HTR-8/SVneo (cell line): ENCODE data around the gene ZNF841.
"Not testable (repeated sequence)": the region's sequence is repeated elsewhere in the genome, so short reads cannot be mapped to it uniquely, and the experiment has no call there.

Experiments used
- DNase-seq: peaks from one replicate; pipeline ENCODE4 v3.0.0; 2011; ENCODE audit warnings: low spot score, mixed read lengths; ENCODE audit not compliant: insufficient read length
- FAIRE-seq: peaks from 2 replicates; lab custom pipeline; 2011; peaks lifted over from hg19 to GRCh38; lab: Jason Lieb, UNC

Gene ZNF841

DNA sequence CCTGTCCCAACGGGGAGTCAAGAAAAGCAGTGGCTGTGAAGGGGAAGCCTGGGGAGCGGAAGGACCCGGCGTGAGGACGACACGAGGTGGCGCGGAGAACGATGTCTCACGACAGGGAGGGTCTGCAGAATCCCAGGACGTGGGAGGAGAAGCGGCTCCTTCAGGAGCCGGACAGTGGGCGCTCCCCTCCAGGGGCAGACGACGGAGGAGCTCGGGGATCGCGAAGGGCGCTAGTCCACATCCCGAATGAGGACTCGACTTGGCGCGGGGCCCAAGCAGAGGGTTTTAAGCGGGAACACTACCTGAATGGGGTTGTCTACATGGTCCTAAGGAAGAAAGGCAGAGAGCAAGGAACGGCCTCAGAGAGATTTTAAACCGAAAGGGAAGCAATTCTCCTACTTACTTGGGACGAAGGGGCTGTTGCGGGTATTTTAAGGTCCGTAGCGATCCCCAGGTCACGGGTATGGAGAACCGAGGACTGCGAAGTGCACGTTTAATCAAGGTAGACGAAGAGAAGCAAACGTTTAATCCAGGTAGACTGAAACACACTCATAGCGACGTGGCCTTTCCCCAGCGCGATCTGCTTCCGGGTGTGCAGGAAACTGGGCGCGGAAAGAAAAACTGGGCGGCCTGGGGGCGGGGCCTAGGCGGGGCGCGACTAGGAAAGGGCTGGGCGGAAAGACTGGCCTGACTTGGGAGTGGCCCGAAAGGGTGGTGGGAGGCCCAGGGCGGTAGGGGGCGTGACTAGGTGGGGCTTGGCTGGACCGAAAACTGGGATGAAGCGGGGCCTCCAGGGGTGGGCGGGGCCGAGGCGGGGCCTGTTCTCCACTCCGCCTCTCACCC lies at the start of gene ZNF841:
TSS of gene ZNF841 (minus strand) at position 594 of the 843 bp plus-strand sequence. CDS start 10,964 bp downstream, outside the sequence.
- DNase-seq = peak; percentile 81
- peak; percentile 55 for FAIRE-seq

DNA sequence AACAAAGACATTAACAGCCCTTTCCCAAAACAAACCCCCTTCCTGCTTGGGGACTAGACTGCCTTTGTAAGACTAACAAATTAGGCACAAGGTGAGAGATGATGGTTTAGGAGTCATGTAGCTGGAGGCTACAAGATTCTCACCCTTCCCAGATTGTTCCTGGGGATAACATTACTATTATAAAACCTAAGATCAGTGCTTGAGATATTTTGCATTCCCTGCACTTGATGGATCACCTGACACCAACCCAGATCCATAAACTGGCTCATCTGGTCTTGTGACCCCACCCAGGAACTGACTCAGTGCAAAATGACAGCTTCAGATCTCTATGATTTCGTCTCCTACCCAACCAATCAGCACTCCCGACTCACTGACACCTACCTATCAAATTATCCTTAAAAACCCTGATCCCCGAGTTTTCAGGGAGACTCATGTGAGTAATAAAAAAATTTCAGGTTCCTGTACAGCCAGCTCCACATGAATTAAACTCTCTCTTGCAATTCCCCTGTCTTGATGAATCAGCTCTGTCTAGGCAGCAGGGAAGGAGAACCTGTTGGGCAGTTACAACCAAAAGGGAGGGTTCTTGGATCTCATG lies 46.5 kb upstream of the ZNF841 start:
- DNase-seq (no peak), FAIRE-seq (no peak)

DNA sequence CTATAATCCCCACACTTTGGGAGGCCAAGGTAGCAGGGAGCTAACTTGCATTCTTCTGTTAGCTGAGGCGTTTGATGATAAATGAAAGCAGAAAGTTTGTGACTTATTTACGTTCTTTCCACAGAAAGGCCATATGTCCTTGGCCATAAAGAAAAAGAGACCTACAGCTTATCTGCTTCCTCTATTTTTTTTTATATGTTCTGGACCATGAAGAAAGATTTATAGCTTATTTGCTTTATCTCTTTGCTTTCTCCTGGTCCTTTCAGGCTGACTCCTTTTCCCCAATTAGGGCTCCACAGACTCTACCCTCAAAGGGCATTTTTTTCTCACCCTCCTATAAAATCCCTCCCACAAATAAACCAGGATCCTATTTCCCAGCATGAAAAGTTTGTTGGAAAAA lies 45.6 kb upstream of the ZNF841 start:
- DNase-seq (no peak), FAIRE-seq (no peak)

DNA sequence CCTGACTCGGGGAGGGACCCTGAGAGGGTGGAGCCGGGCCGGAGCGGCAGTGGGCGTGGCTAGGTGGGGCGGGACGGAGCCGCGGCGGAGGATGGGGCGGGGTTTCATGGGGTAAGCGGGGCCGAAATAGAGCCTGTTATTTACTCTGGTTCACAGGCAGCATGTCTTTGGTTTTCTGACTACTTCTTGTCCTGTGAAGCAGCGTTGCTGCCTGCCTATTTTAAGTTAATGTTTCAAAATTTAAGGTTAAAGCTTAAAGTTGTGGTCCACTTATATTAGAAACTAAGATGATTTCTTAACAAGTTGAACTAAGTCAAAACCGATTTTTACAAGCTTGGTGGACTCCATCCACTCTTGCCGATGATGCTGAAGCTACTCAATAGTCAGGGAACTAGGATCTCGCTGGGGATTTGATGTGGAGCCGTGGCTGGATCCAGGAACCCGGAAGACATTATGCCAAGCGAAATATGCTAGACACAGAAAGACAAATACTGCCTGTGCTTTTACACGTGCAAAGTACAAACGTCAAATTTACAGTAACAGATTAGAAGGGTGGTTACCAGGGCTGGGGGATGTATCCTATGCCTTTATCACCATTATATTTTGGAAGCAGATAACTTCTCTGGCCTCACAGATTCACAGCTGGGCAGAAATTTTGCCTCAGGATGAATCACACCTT lies 44.6 kb upstream of the ZNF841 start:
- FAIRE-seq = no peak

DNA sequence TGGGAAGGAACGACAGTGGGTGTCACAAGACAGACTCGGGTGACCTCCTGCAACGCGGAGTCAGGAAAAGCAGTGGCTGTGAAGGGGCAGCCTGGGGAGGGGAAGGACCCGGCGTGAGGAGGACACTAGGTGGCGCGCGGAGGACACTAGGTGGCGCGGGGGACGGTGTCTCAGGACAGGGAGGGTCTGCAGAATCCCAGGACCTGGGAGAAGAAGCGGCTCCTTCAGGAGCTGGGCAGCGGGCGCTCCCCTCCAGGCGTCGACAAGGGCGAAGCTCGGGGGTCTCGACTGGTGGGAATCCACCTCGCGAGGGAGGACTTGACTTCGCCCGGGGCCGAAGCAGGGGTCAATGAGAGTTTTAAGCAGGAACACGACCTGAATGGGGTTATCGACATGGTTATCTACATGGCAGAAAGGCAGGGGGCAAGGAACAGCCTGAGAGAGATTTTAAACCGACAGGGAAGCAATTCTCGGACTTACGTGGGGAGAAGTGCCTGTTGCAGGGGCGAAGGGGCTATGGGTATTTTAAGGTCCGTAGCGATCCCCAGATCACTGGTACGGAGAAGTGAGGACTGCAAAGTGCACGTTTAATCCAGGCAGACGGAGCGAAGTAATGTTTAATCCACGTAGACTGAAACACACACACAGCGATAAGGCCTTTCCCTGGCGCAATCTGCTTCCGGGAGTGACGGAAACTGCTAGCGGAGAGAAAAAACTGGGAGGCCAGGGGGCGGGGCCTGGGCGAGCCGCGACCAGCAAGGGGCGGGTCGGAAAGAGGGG lies 43.9 kb upstream of the ZNF841 start, which contains the start of gene ZNF616:
TSS of gene ZNF616 (minus strand) at position 687 of the 780 bp plus-strand sequence. CDS start 9,426 bp downstream, outside the sequence.
- DNase-seq (peak; percentile 85), FAIRE-seq (peak; percentile 89)

More for the DNA sequence above, 44.6 kb upstream of the ZNF841 start:
- no peak for DNase-seq

DNA sequence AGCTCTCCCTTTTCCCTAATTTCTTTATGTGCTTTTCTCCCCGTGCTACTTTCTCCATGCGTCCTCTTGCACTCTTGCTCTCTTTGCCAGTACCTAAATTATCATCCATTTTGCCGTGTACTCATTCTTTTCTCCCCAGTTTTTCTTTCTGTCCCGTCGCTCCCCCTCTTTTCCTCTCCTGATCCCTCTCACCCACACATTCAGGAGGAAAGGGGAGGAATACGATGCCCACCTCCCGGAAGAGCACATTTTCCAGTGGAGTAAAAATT lies 43.4 kb upstream of the ZNF841 start:
- FAIRE-seq (no peak), DNase-seq (no peak)

DNA sequence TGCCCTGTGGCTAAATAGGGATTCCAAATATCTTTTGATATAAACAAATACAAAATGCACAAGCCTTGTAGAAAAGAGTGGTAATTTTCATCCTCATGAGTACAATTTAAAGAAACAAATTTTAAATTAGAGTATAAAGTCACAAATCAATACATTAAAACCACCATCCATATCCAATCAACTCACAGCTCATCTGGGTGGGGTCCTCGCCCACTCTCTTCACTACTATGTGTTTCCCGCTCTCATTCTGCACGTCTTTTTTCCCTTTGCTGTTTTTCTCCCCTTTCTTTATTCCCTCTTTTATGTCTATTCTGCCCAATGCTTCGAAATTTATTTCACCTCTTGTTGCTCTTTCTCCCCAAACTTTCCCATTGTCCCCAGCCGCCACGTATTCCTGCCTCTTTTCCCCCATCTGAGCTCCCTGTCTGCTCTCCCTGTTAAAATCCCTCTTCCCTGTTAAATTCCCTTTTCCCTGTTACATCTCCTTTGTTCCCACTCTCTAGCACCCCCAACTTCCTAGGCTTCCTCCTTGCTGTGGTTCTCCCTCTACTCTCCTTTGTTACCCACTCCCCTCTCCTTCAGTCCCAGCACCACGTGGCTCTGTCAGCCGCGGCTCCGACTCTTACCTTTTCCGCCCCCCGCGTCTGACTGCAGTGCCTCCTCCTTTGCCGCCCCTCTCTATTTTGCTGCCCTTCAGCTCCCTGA lies 42.9 kb upstream of the ZNF841 start:
- DNase-seq (no peak), FAIRE-seq (no peak)

DNA sequence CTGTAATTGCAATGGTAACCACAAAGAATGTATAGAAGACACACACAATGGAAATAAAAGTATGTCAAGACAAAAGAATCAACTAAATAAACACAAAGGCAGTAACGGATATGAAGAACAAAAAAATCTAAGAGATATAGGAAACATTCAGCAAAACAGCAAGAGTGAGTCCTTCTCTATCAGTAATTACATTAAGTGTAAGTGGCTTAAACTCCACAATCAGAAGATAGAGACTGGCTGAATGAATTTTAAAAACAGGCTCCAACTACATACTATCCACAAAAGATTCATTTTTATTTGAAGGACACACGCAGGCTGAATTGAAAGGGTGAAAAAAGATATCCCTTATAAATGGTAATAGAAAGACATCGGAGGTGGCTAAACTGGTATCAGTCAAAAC lies 24.7 kb upstream of the ZNF841 start:
- FAIRE-seq (no peak), DNase-seq (no peak)

DNA sequence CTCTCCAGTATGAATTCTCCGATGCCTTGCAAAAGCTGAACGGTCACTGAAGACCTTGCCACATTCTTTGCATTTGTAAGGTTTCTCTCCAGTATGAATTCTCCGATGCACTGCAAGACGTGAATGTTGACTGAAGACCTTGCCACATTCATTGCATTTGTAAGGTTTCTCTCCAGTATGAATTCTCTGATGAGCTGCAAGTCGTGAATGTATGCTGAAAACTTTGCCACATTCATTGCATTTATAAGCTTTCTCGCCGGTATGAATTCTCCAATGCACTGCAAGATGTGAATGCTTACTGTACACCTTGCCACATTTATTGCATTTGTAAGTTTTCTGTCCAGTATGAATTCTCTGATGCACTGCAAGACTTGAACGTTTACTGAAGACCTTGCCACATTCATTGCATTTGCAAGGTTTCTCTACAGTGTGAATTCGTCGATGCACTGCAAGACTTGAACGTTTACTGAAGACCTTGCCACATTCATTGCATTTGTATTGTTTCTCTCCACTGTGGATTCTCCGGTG lies 20.0 kb upstream of the ZNF841 start:
- FAIRE-seq (no peak), DNase-seq (no peak)

DNA sequence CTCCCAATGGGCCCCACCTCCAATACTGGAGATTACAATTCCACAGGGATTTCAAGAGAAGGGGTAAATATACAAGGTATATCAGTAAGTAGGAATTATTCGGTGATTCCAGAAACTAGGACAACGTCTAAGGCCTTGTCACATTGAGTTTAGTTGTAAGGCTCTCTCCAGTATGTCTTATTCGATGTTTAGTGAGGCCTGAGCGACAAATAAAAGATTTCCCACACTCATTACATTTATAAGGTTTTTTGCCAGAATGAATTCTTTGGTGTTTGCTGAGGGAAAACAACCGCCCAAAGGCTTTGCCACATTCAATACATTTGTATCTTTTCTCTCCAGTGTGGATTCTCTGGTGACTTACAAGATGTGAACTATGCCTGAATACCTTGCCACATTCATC lies 19.1 kb upstream of the ZNF841 start:
- DNase-seq (no peak), FAIRE-seq (no peak)

DNA sequence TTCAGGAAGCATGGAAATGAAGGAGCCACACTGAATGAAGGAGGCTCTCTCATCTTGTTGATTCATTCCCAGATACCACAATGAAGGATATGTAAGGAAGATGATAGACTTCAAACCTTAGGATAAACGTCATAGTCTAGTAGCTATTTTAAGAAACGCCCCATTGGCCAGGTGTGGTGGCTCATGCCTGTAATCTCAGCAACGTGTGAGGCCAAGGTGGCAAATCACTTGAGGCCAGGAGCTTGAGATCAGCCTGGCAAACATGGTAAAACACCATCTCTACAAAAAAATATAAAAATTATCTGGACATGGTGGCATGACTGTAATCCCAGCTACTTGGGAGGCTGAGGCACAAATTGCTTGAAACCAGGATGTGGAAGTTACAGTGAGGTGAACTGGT lies 17.1 kb upstream of the ZNF841 start:
- FAIRE-seq = no peak
- DNase-seq = no peak

DNA sequence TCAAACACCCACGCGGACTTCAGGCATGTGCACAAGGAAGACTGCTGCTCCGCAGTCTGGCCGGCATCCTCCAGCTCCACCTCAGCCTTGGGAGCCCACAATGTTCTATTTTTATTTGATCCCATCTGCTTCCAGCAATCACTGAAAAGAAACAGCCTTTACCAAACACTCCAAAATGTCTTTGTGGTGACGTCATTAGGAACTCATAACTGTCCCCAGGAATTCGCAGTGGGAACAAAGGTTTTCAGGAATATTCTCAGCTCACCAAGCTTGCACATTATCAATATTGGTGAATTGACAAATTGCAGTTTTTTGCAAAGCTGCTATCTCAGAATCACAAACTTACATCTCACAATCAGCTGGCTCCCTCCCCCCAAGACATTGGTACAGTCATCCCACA lies 15.2 kb upstream of the ZNF841 start:
- DNase-seq (no peak), FAIRE-seq (no peak)

DNA sequence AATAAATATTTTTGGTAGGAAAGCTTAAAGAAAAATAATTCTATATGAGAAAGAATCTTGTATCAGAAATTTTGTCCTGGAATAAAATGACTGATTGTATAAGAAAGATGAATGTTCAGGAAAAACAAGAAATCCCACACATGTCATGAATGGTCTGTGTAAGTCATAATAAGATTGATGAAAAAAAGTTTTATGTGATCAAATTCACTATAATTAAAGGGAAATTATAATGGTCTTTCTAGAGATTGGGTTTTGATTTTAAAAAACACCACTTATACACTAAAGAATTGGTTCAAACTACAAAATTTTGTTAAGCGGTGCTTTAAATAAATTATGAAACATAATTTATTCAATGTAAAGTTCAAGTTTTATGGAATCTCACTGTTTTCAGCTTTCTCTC lies 7.2 kb upstream of the ZNF841 start:
- FAIRE-seq (no peak), DNase-seq (no peak)

DNA sequence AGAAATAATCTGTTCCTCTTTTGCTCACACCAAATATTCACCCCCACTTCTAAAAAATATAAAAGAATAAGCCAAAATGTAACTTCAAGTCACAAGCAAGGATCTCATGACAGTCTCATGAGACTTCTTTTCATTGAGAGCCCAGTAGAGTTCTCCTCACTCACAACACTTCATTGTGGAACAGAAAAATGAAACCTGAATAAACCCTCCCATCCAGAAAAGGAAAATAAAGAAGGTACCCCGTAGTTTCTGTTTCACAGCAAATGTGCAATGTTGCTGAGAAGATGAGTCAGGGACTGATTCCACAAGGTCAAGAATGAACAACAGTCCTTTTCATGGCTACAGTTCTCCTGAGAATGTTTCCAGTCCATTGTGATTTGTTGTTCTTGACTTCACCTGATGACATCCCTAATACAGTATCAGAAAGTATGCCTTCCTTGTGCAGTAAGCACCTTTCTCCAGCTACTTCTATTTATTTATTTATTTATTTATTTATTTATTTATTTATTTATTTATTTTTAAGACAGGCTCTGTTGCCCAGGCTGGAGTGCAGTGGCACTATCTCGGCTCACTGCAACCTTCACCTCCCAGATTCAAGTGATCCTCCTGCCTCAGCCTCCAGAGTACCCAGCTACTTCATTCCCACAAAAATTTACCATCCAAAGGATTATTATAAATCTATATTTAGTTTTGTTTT lies 6.4 kb upstream of the ZNF841 start:
- DNase-seq = no peak
- FAIRE-seq = no peak

DNA sequence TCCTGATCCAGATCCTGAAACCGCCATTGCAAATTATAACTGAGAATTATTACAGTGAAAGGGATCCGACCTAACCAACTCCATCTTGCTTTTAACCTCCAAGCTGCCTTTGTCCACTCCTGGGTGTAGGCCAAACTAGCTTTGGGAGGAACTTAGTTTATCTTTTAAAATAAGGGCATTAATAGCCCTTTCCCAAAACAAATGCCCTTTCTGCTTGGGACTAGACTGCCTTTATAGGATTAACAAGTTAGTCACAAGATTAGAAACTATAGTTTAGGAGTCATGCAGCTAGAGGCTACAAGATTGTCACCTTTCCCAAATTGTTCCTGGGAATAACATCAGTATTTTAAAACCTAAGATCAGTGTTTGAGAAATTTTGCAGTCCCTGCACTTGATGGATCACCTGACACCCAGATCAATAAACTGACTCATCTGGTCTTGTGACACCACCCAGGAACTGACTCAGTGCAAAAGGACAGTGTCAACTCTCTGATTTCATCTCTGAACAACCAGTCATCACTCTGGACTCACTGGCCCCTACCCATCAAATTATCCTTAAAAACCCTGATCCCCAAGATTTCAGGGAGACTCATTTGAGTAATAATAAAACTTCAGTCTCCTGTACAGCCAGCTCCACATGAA lies 4.1 kb upstream of the ZNF841 start:
- no peak for FAIRE-seq

DNA sequence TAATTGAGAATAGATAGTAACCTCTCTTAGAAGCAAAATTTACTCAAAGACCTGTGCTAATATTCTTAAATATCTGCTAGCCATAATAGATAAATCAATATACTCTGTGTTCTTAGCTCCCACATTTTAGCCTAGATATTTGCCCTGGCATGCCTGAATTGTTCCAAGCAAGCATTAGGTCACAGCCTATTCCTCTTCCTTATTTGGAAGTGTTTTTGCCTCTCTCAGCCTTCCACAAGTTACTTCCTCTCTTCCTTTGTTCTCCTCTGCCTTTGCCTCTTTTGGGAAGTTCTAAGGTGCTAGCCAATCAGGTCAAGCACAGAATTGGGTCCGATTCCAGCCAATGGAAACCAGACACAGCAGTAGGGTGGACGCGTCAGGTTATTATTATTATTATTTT lies 851 bp upstream of the ZNF841 start:
- DNase-seq, FAIRE-seq: not testable (repeated sequence)

More for the DNA sequence above, 4.1 kb upstream of the ZNF841 start:
- DNase-seq = peak; percentile 17

DNA sequence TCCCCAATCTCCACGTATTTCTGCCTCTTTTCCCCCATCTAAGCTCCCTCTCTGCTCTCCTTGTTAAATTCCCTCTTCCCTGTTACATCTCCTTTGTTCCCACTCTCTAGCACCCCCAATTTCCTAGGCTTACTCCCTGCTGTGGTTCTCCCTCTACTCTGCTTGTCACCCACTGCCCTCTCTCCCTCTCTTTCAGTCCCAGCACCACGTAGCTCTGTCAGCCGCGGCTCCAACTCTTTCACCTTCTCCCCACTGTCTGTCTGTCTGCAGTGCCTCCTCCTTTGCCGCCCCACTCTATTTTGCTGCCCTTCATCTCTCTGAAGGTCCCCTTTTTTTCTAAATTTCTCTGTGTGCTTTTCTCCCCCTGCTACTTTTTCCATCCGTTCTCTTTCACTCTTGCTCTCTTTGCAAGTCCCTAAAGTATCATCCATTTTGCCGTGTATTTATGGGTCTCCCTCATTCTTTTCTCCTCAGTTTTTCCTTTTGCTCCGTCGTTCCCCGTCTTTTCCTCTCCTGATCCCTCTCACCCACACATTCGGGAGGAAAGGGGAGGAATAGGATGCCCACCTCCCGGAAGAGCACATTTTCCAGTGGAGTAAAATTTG lies 937 bp downstream of the ZNF841 start:
- DNase-seq (no peak), FAIRE-seq (no peak)

DNA sequence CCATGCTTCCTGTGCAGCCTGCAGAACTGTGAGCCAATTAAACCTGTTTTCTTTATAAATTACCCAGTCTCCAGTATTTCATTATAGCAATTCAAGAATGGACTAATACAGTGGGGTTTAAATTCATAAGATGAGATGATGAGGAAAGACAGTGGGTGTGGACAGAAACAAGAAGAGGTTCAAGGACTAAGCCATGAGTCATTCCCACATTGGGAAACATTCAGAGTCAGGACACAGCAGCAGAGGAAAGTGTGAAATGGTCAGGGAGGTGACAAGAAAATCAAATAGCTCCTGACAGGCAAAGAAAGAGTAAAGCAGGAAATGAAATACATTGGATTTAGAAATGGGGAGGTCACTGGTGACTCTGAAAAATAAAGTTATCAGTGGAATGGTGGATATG lies 9.1 kb downstream of the ZNF841 start:
- FAIRE-seq (no peak), DNase-seq (no peak)
